Skin epidermis (tissue), 12 donors: ENCODE results near the gene JUN.

ENCODE experiments used
- H3K27ac ChIP-seq, 21 experiments: fragments of 200-600 bp; sonication (generic) in 11 of 21; one replicate each; pipeline ENCODE4 v1.5.0; 2020; ENCODE audit warnings: mild to moderate bottlenecking in 3 of 21, inconsistent platforms in 2 of 21, moderate library complexity in 2 of 21
- H3K4me3 ChIP-seq, 7 experiments: fragments of 200-600 bp; sonication (generic) in 2 of 7; one replicate each; pipeline ENCODE4 v1.5.0; 2020; ENCODE audit warnings: inconsistent platforms in 2 of 7, mild to moderate bottlenecking in 2 of 7, moderate library complexity in 1 of 7

JUN gene

GRCh38 chr1:58783993-58784757, at the start of gene JUN:
TSS of gene JUN (minus strand) at chr1:58784047. CDS start at chr1:58783070, 977 bp downstream.
- peak within 1 kb of the TSS; percentile 59 to 92 (median 86) for H3K4me3 ChIP-seq
- H3K27ac ChIP-seq, result peak within 1 kb of the TSS; percentile 93 to 100 (median 97)

GRCh38 chr1:58833166-58833565, 49.3 kb upstream of the JUN start:
- Histone ChIP-seq H3K4me3 (no peak overlapping the region), H3K27ac (no peak overlapping the region)

- Histone ChIP-seq H3K27ac (no peak overlapping the region), H3K4me3 (no peak overlapping the region)
Measured at GRCh38 chr1:58830291-58830690, 46.4 kb upstream of the JUN start.

DNA sequence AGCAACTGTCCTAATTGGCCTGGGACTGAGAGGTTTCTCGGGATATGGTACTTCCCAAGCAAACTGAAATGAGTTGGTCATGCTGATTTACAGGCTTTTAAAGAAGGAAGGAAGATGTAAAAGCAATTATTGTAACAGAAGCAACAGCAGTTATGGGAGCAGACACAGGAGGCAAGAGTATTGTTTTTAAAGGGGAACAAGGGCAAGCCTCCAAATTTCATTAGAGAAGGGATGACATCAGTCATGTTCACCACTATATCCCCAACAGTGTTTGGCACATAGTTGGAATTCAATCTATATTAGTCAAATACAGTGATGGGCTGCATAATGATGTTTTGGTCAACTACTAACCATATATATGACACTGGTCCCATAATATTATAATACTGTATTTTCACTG, 46.0 kb upstream of the JUN start:
- Histone ChIP-seq H3K4me3 (no peak overlapping the region), H3K27ac (no peak overlapping the region)

- Histone ChIP-seq H3K4me3 (no peak overlapping the region), H3K27ac (no peak overlapping the region)
Measured at GRCh38 chr1:58827298-58827697, 43.5 kb upstream of the JUN start.

GRCh38 chr1:58824753-58825389, 41.0 kb upstream of the JUN start:
- Histone ChIP-seq H3K27ac (peak overlapping the region in 1 of 21 experiments; percentile 12), H3K4me3 (no peak overlapping the region)

GRCh38 chr1:58823481-58824010, 39.7 kb upstream of the JUN start:
- H3K4me3 ChIP-seq, result no peak overlapping the region
- peak overlapping the region in 6 of 21 experiments; percentile 0 to 47 (median 29) for H3K27ac ChIP-seq

- H3K4me3 ChIP-seq, result no peak overlapping the region
- no peak overlapping the region for H3K27ac ChIP-seq
Measured at GRCh38 chr1:58821309-58821708, 37.5 kb upstream of the JUN start.

GRCh38 chr1:58818976-58819375, 35.1 kb upstream of the JUN start:
- Histone ChIP-seq H3K27ac (peak overlapping the region in 1 of 21 experiments; percentile 60), H3K4me3 (no peak overlapping the region)

GRCh38 chr1:58818075-58818474, 34.2 kb upstream of the JUN start:
- H3K27ac ChIP-seq, result no peak overlapping the region
- H3K4me3 ChIP-seq, result no peak overlapping the region

- Histone ChIP-seq H3K27ac (peak overlapping the region in 20 of 21 experiments; percentile 81 to 96 (median 89)), H3K4me3 (peak overlapping the region; percentile 41 to 63 (median 49))
Measured at GRCh38 chr1:58816747-58817221, 32.9 kb upstream of the JUN start.

DNA sequence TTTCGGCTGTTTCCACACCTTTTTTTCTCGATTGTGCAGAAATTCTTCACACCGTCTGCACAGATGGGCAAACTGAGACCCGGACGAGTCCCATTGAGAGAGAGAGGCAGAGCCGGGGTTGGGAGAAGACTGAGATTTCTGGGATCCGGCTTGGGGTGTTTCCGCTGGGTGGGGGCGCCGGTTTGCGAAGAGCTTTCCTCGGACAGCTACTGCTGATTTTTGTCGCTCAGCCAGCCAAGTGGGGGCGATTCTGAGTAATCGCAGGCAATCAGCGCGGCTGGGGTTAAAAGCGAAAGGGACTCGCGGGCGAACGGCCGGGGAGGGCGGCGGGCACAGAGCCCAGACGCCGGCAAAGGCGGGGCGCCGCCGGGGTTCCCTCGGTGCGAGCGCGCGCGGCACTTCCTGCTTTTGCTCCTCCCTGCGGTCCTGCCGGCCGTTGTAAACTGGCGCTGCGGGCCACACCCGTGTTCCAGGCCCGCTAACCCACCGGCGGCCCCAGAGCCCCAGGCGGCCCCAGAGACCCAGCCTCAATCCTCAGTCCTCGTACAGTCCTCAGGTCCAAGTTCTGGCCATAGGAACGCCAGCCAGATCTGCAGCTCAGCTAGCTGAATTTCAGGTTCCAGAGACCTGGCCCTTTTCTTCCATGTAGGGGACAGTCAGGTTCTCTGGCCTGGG, 32.4 kb upstream of the JUN start:
- Histone ChIP-seq H3K27ac (peak overlapping the region; percentile 34 to 96 (median 89)), H3K4me3 (peak overlapping the region; percentile 41 to 63 (median 49))

- H3K27ac ChIP-seq, result peak overlapping the region in 20 of 21 experiments; percentile 81 to 96 (median 89)
- peak overlapping the region; percentile 41 to 63 (median 49) for H3K4me3 ChIP-seq
Measured at GRCh38 chr1:58815686-58816071, 31.8 kb upstream of the JUN start.

- H3K4me3 ChIP-seq, result peak overlapping the region; percentile 41 to 63 (median 49)
Measured at GRCh38 chr1:58815069-58815685, 31.3 kb upstream of the JUN start.

DNA sequence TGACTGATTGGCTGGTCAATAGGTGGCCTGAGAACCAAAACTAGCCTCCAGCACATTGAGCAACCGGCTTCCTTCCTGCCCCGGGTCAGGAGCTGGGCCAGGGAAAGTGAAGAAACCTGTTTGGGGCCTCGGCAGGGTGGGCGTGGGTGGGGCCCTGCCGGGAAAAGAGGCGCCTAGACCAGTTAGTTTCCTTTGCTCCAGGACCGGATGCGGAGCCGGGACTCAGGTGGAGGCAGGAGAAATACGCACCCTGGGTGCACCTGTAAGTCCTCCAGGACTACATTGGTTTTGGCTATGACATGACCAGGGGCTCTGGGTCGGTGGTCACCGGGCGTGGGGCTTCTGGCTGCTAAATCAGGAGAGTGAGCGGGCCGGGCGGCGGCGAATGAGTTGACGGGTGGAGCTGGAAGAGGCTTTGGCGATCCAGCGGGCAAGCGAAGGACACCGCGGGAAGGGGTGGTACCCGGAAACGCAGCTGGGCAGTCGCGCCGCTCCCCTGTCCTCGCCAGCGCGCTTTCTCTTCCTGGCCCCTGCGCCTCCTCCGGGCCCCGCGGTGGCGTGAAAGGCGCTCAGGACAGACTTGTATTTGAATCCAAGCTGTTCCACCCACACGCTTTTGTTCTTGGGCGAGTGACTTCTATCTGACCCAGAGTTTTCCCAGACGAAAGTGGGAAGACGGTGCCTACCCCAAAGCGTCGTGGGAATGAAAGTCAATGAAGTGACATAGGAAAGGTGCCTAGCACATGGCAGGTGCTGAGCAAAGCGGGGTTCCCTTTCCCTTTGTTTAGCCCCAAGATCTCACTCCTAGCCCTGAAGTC, 30.6 kb upstream of the JUN start:
- H3K4me3 ChIP-seq, result peak overlapping the region; percentile 10 to 63 (median 46)
- peak overlapping the region in 20 of 21 experiments; percentile 45 to 96 (median 89) for H3K27ac ChIP-seq

More at GRCh38 chr1:58815069-58815685, 31.3 kb upstream of the JUN start:
- peak overlapping the region in 20 of 21 experiments; percentile 31 to 96 (median 89) for H3K27ac ChIP-seq

DNA sequence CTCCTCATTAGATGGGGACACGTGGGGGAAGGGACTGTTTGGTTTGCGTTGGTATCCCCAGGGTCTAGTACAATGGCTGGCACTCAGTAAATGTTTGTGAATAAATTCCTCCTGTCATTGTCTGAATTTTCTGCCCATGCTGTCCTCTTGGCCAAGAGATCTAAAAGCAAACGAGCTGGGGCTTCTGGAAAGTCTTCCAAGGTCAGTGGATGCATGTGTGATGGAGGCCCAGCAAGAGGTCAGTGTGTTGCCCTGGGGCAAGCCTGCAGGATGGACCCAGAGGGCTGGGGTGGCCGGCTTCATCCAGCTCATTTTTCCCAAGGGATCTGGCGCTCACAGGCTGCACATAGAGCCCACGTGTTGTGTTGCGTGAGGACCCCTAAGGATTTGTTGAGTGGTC, 30.0 kb upstream of the JUN start:
- Histone ChIP-seq H3K4me3 (peak overlapping the region in 3 of 7 experiments; percentile 46 to 59 (median 58)), H3K27ac (peak overlapping the region in 18 of 21 experiments; percentile 81 to 96 (median 89))

DNA sequence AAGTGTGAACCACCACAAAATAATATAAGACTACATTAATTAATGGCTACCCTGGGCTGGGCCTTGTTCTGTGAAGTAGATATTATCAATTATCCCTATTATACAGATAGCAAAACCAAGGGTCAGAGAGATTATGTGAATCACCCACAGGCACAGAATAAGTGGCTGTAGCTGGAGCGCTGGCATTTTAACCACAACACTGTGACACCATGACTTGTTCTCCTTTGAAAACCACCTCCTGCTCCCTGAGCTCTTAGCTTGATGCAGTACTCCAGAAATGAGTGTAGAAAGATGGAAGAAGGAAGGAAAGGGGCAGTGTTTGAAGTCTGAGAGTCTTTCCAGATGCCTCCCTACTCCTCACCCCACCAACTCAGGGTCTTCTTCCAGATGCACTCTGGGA, 29.5 kb upstream of the JUN start:
- Histone ChIP-seq H3K4me3 (no peak overlapping the region), H3K27ac (peak overlapping the region in 16 of 21 experiments; percentile 12 to 96 (median 90))

DNA sequence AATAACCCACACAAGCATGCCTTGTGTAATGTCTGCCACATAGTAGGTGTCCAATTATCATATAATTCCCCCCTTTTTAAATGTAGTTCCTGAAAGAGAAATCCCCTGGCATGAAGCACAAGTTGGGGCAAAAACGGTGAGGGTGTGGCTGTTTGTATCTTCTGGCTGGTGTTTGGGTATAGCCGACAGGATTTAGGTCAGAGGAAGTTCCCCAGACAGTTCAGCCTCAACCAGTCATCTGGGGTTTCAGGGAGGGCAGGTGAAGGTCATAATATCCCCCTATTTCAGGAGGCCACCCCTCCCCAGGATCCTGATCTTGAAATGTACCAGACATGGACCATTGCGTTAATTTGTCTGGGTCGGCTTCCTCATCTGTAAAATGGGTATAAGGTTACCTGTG, 29.1 kb upstream of the JUN start:
- Histone ChIP-seq H3K27ac (peak overlapping the region in 15 of 21 experiments; percentile 12 to 96 (median 91)), H3K4me3 (no peak overlapping the region)

GRCh38 chr1:58812468-58812867, 28.6 kb upstream of the JUN start:
- no peak overlapping the region for H3K4me3 ChIP-seq
- H3K27ac ChIP-seq, result peak overlapping the region in 14 of 21 experiments; percentile 14 to 96 (median 60)
